Astrocyte (in vitro differentiated cells and primary cell): ENCODE results near the gene ZNF787. TPM values are rescaled to one million over a fixed set of nuclear protein-coding genes. Genes with fewer than 3 reads are reported as not detected.

Experiments used
- DNase-seq: peaks from one replicate; pipeline ENCODE4 v3.0.0-alpha.2; 2010; ENCODE audit warnings: low read depth
- FAIRE-seq: peaks from 2 replicates; lab custom pipeline; 2011; peaks lifted over from hg19 to GRCh38; lab: Jason Lieb, UNC
- H2AFZ ChIP-seq: 2 replicates; pipeline ENCODE4 v1.6.0; 2012; ENCODE audit warnings: low read depth, low read length, inconsistent platforms
- H3K27ac ChIP-seq: 2 replicates; pipeline ENCODE4 v1.5.1; 2011; ENCODE audit warnings: low read depth, low read length, inconsistent platforms
- H3K27me3 ChIP-seq: 2 replicates; pipeline ENCODE4 v1.6.0; 2011; ENCODE audit warnings: low read length, inconsistent platforms; ENCODE audit not compliant: insufficient read depth
- H3K36me3 ChIP-seq: 2 replicates; pipeline ENCODE4 v1.5.1; 2011; ENCODE audit warnings: low read length, inconsistent platforms; ENCODE audit not compliant: insufficient read depth
- H3K4me1 ChIP-seq: 2 replicates; pipeline ENCODE4 v1.5.1; 2011; ENCODE audit warnings: low read length, inconsistent platforms; ENCODE audit not compliant: insufficient read depth
- H3K4me2 ChIP-seq: 2 replicates; pipeline ENCODE4 v1.6.0; 2012; ENCODE audit warnings: low read length, inconsistent platforms
- H3K4me3 ChIP-seq: 2 replicates; pipeline ENCODE4 v1.5.1; 2011; ENCODE audit warnings: low read depth, mild to moderate bottlenecking, low read length, inconsistent platforms; ENCODE audit not compliant: insufficient read depth
- H3K79me2 ChIP-seq: 2 replicates; pipeline ENCODE4 v1.6.0; 2012; ENCODE audit warnings: mild to moderate bottlenecking, low read length, inconsistent platforms; ENCODE audit not compliant: insufficient read depth
- H3K9ac ChIP-seq: 2 replicates; pipeline ENCODE4 v1.6.0; 2012; ENCODE audit warnings: mild to moderate bottlenecking, low read length, inconsistent platforms
- H3K9me3 ChIP-seq: 2 replicates; pipeline ENCODE4 v1.5.1; 2012; ENCODE audit warnings: low read depth, mild to moderate bottlenecking, low read length, inconsistent platforms; ENCODE audit not compliant: insufficient read depth
- H4K20me1 ChIP-seq: 2 replicates; pipeline ENCODE4 v1.6.0; 2012; ENCODE audit warnings: low read length, inconsistent platforms; ENCODE audit not compliant: insufficient read depth
- H3K27ac Mint-ChIP-seq: one replicate; pipeline ENCODE4 v1.8.0; 2021; ENCODE audit warnings: mild to moderate bottlenecking, mixed read lengths; ENCODE audit not compliant: unreplicated experiment
- H3K27me3 Mint-ChIP-seq: one replicate; pipeline ENCODE4 v1.8.0; 2021; ENCODE audit warnings: low read depth, mixed read lengths; ENCODE audit not compliant: unreplicated experiment
- H3K36me3 Mint-ChIP-seq: one replicate; pipeline ENCODE4 v1.8.0; 2021; ENCODE audit warnings: low read depth, mixed read lengths; ENCODE audit not compliant: unreplicated experiment
- H3K4me1 Mint-ChIP-seq: one replicate; pipeline ENCODE4 v1.8.0; 2021; ENCODE audit warnings: low read depth, mixed read lengths; ENCODE audit not compliant: unreplicated experiment
- H3K4me3 Mint-ChIP-seq: one replicate; pipeline ENCODE4 v1.8.0; 2021; ENCODE audit warnings: mild to moderate bottlenecking, moderate library complexity, mixed read lengths; ENCODE audit not compliant: unreplicated experiment
- H3K9me3 Mint-ChIP-seq: one replicate; pipeline ENCODE4 v1.8.0; 2021; ENCODE audit warnings: mild to moderate bottlenecking, mixed read lengths; ENCODE audit not compliant: unreplicated experiment
- CTCF ChIP-seq: IDR thresholded peaks from 2 replicates; pipeline ENCODE4 v1.5.1; 2011; ENCODE audit warnings: low read depth, mild to moderate bottlenecking, inconsistent platforms, low read length, moderate library complexity; ENCODE audit not compliant: insufficient read depth
- EZH2 ChIP-seq: IDR thresholded peaks from 2 replicates; pipeline ENCODE4 v1.6.1; 2012; ENCODE audit warnings: mild to moderate bottlenecking, low read length, inconsistent platforms; ENCODE audit not compliant: insufficient read depth
- total RNA-seq: library from RNA; stranded (reverse); gene quantifications from 2 replicates; pipeline ENCODE4 v1.2.1, GENCODE V29; 2021

ZNF787 gene
- total RNA-seq, 1 donor from 2014 or later = 36.3 TPM

- Histone ChIP-seq H4K20me1 (no peaks in the 10 kb centered on the region), H3K79me2 (no peaks in the 10 kb centered on the region), H3K4me3 (no peak overlapping the region), H2AFZ (no peak overlapping the region), H3K9me3 (no peaks in the 10 kb centered on the region), H3K27me3 (no peaks in the 10 kb centered on the region), H3K36me3 (no peaks in the 10 kb centered on the region), H3K4me2 (no peak overlapping the region), H3K27ac (no peak overlapping the region), H3K9ac (no peak overlapping the region), H3K4me1 (peaks cover 7% of the 10 kb centered on the region)
- Mint-ChIP-seq H3K4me3 (no peak overlapping the region), H3K4me1 (peaks cover 9% of the 10 kb centered on the region), H3K9me3 (no peaks in the 10 kb centered on the region), H3K36me3 (no peaks in the 10 kb centered on the region), H3K27ac (no peak overlapping the region), H3K27me3 (no peaks in the 10 kb centered on the region)
- no peak for DNase-seq
- no peak for FAIRE-seq
- TF ChIP-seq CTCF (no peak), EZH2 (no peak)
Observed at GRCh38 chr19:56131651-56132050, 10.6 kb upstream of the ZNF787 start.

- Mint-ChIP-seq H3K27me3 (peaks cover 1% of the 10 kb centered on the region), H3K36me3 (no peaks in the 10 kb centered on the region), H3K4me1 (peaks cover 9% of the 10 kb centered on the region), H3K4me3 (no peak overlapping the region), H3K27ac (no peak overlapping the region), H3K9me3 (no peaks in the 10 kb centered on the region)
- no peaks in the 10 kb centered on the region for H3K79me2 ChIP-seq
- H3K36me3 ChIP-seq = no peaks in the 10 kb centered on the region
- no peaks in the 10 kb centered on the region for H3K9me3 ChIP-seq
- TF ChIP-seq CTCF (no peak), EZH2 (no peak)
- no peaks in the 10 kb centered on the region for H4K20me1 ChIP-seq
- peaks cover 7% of the 10 kb centered on the region for H3K4me1 ChIP-seq
- no peak overlapping the region for H3K9ac ChIP-seq
- FAIRE-seq (no peak), DNase-seq (no peak)
- H3K27ac ChIP-seq = no peak overlapping the region
- H3K4me2 ChIP-seq = no peak overlapping the region
- no peak overlapping the region for H3K4me3 ChIP-seq
- no peaks in the 10 kb centered on the region for H3K27me3 ChIP-seq
- no peak overlapping the region for H2AFZ ChIP-seq
Observed at GRCh38 chr19:56130006-56130405, 8.9 kb upstream of the ZNF787 start.

- H3K36me3 ChIP-seq = no peaks in the 10 kb centered on the region
- no peak overlapping the region for H3K4me2 ChIP-seq
- H3K9ac ChIP-seq = no peak overlapping the region
- no peaks in the 10 kb centered on the region for H3K27me3 ChIP-seq
- H3K4me1 ChIP-seq = peaks cover under 1% of the 10 kb centered on the region
- TF ChIP-seq EZH2 (no peak), CTCF (no peak)
- no peak overlapping the region for H3K27ac ChIP-seq
- H3K27me3 Mint-ChIP-seq = peaks cover 1% of the 10 kb centered on the region
- peaks cover under 1% of the 10 kb centered on the region for H3K4me1 Mint-ChIP-seq
- no peaks in the 10 kb centered on the region for H3K9me3 ChIP-seq
- no peaks in the 10 kb centered on the region for H4K20me1 ChIP-seq
- no peak overlapping the region for H2AFZ ChIP-seq
- no peak for DNase-seq
- no peak overlapping the region for H3K4me3 ChIP-seq
- no peaks in the 10 kb centered on the region for H3K79me2 ChIP-seq
- no peak for FAIRE-seq
- H3K27ac Mint-ChIP-seq = no peak overlapping the region
- H3K9me3 Mint-ChIP-seq = no peaks in the 10 kb centered on the region
- H3K36me3 Mint-ChIP-seq = no peaks in the 10 kb centered on the region
- no peak overlapping the region for H3K4me3 Mint-ChIP-seq
Observed at GRCh38 chr19:56126983-56127780, 6.1 kb upstream of the ZNF787 start.
